ENCODE measurements around the gene CD1D. TPM values are rescaled to one million over a fixed set of nuclear protein-coding genes. Genes with fewer than 3 reads are reported as not detected.

The CD1D gene
- polyA plus RNA-seq (2013, experiment 1 of 2) = 2.0 TPM
- 1.9 TPM for polyA plus RNA-seq (2013, experiment 2 of 2)

DNA sequence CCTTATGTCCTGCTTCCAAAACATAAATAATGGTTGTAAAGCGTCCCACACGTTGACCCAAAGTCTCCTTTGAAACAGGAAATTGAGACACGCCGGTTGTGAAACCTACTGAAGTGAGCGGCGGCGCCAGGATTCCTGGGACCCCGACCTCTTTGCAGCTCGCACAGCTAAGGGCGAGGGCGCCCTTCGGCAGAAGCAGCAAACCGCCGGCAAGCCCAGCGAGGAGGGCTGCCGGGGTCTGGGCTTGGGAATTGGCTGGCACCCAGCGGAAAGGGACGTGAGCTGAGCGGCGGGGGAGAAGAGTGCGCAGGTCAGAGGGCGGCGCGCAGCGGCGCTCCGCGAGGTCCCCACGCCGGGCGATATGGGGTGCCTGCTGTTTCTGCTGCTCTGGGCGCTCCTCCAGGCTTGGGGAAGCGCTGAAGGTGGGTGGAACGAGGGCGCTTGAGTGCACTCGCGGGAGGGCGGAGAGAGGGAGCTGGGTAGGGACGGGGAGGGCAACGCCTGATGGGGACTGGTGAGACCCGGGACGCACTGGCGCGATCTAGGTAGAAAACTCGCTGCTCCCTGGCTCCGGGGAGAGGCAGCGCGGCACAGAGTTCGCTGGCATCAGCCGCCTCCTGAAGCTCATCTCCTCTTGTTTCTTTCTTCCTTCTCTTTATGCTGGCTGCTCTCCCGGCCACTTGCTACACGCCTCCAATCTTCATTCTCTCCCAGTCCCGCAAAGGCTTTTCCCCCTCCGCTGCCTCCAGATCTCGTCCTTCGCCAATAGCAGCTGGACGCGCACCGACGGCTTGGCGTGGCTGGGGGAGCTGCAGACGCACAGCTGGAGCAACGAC lies at the start of gene CD1D:
TSS of gene CD1D (plus strand) at position 155 of the 836 bp plus-strand sequence. CDS start at position 362, 207 bp downstream.
- H3K4me1 ChIP-seq (ENCODE audit: control insufficient read depth, insufficient read depth, low read length, poor library complexity, severe bottlenecking) = no peaks in the 10 kb centered on the region
- no peaks in the 10 kb centered on the region for H3K9me3 ChIP-seq (ENCODE audit: control insufficient read depth, low read length)
- WGBS, 2 experiments (ENCODE audit: insufficient coverage in 2 of 2) = 2 to 3% methylated on average over 44 to 55 of the region's 63 CpGs
- no peak within 1 kb of the TSS for H3K27ac ChIP-seq (ENCODE audit: low read depth, low read length, severe bottlenecking)
- no peaks in the 10 kb centered on the region for H3K36me3 ChIP-seq (ENCODE audit: control insufficient read depth, insufficient read depth, low read length)
- H3K4me3 ChIP-seq (ENCODE audit: extremely low read depth, insufficient read depth, low read length, poor library complexity, severe bottlenecking) = peak within 1 kb of the TSS; percentile 56

DNA sequence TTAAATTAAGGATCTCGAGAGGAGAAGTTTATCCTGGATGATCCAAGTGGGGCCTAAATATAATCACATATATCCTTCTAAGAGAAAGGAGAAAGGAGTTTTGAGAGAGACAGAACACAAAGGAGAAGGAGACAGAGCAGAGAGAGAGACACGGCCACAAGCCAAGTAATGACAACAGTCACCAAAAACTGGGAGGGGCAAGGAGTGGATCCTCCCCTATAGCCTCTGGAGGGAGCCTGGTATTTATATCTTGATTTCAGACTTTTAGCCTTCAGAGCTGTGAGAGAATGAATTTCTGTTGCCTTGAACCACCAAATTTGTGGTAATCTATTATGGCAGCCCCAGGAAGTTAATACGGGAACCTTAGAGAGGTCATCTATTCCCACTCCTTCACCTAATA lies 49.5 kb upstream of the CD1D start:
- H3K4me1 ChIP-seq (ENCODE audit: control insufficient read depth, insufficient read depth, low read length, poor library complexity, severe bottlenecking) = no peaks in the 10 kb centered on the region
- WGBS, 2 experiments (ENCODE audit: insufficient coverage in 2 of 2) = 94 to 100% methylated on average over 1 to 2 of the region's 3 CpGs
- no peaks in the 10 kb centered on the region for H3K9me3 ChIP-seq (ENCODE audit: control insufficient read depth, low read length)
- H3K36me3 ChIP-seq (ENCODE audit: control insufficient read depth, insufficient read depth, low read length) = no peaks in the 10 kb centered on the region
- H3K4me3 ChIP-seq (ENCODE audit: extremely low read depth, insufficient read depth, low read length, poor library complexity, severe bottlenecking) = no peak overlapping the region
- H3K27ac ChIP-seq (ENCODE audit: low read depth, low read length, severe bottlenecking) = no peak overlapping the region

DNA sequence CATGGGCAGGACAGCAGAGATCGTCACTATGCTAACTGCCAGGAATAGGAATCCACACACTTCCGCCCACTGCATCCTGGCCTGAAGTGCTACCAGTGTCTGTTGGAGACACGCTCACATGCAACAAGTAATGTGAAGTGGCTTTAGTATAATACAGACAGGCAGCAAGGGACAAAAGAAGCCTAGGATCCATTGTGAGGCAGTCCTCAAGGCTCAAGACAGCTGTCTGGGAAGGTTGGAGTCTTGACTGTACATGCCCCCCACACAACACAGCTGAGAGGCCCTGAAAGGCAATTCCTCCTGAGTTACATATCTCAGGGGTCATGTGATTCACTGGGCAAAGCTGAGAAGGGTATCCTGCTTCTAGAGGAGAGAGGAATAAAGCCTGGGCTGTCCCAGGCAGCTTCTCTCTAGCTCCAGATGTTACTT lies 39.9 kb upstream of the CD1D start:
- WGBS, 2 experiments (ENCODE audit: insufficient coverage in 2 of 2) = 93% methylated on average over 2 of the region's 3 CpGs; no CpG with 5 or more reads in 1 of the 2 experiments
- no peaks in the 10 kb centered on the region for H3K36me3 ChIP-seq (ENCODE audit: control insufficient read depth, insufficient read depth, low read length)
- H3K4me3 ChIP-seq (ENCODE audit: extremely low read depth, insufficient read depth, low read length, poor library complexity, severe bottlenecking) = no peak overlapping the region
- no peaks in the 10 kb centered on the region for H3K9me3 ChIP-seq (ENCODE audit: control insufficient read depth, low read length)
- H3K27ac ChIP-seq (ENCODE audit: low read depth, low read length, severe bottlenecking) = no peak overlapping the region
- H3K4me1 ChIP-seq (ENCODE audit: control insufficient read depth, insufficient read depth, low read length, poor library complexity, severe bottlenecking) = peaks cover 4% of the 10 kb centered on the region

DNA sequence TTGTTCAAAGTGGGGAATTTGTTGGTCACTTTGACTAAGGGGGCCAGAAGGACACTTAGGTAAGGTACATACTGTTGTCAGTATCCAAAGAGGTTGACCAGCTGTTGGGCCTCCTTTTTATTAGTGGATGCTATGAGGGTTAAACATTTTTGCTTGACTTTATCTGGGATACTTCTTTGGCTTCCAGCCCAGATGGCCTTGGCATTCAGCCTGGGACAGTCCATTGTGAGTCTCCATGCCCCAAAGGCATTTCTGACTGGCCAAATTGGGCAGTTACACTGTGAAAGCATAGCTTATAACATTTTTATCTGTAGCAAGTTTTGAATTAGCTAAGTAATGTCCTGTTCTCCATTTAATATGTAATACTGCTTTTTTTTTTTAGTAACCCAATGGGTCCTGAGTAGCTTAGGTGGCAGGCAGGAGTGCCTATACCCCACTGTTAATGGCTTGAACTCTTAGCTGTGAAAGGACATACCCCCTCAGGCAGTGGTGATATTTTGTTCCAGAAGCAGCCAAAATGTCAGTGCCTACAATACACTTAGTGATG lies 35.4 kb upstream of the CD1D start:
- no peak overlapping the region for H3K4me3 ChIP-seq (ENCODE audit: extremely low read depth, insufficient read depth, low read length, poor library complexity, severe bottlenecking)
- peaks cover 13% of the 10 kb centered on the region for H3K4me1 ChIP-seq (ENCODE audit: control insufficient read depth, insufficient read depth, low read length, poor library complexity, severe bottlenecking)
- no peak overlapping the region for H3K27ac ChIP-seq (ENCODE audit: low read depth, low read length, severe bottlenecking)
- no peaks in the 10 kb centered on the region for H3K9me3 ChIP-seq (ENCODE audit: control insufficient read depth, low read length)
- H3K36me3 ChIP-seq (ENCODE audit: control insufficient read depth, insufficient read depth, low read length) = no peaks in the 10 kb centered on the region

GRCh38 chr1:158146165-158146564 lies 34.5 kb upstream of the CD1D start:
- no peak overlapping the region for H3K4me3 ChIP-seq (ENCODE audit: extremely low read depth, insufficient read depth, low read length, poor library complexity, severe bottlenecking)
- no peaks in the 10 kb centered on the region for H3K9me3 ChIP-seq (ENCODE audit: control insufficient read depth, low read length)
- no peaks in the 10 kb centered on the region for H3K36me3 ChIP-seq (ENCODE audit: control insufficient read depth, insufficient read depth, low read length)
- 80% methylated on average over 2 to 4 of the region's 6 CpGs for WGBS, 2 experiments (ENCODE audit: insufficient coverage in 2 of 2)
- no peak overlapping the region for H3K27ac ChIP-seq (ENCODE audit: low read depth, low read length, severe bottlenecking)
- H3K4me1 ChIP-seq (ENCODE audit: control insufficient read depth, insufficient read depth, low read length, poor library complexity, severe bottlenecking) = peaks cover 13% of the 10 kb centered on the region

GRCh38 chr1:158146739-158147138 lies 34.0 kb upstream of the CD1D start:
- Histone ChIP-seq H3K36me3 (ENCODE audit: control insufficient read depth, insufficient read depth, low read length) (no peaks in the 10 kb centered on the region), H3K4me1 (ENCODE audit: control insufficient read depth, insufficient read depth, low read length, poor library complexity, severe bottlenecking) (peaks cover 13% of the 10 kb centered on the region), H3K9me3 (ENCODE audit: control insufficient read depth, low read length) (no peaks in the 10 kb centered on the region), H3K27ac (ENCODE audit: low read depth, low read length, severe bottlenecking) (peak overlapping the region; percentile 48), H3K4me3 (ENCODE audit: extremely low read depth, insufficient read depth, low read length, poor library complexity, severe bottlenecking) (no peak overlapping the region)
- WGBS, 2 experiments (ENCODE audit: insufficient coverage in 2 of 2) = 100% methylated on average over 1 of the region's 2 CpGs

- H3K4me1 ChIP-seq (ENCODE audit: control insufficient read depth, insufficient read depth, low read length, poor library complexity, severe bottlenecking) = peaks cover 13% of the 10 kb centered on the region
- no peak overlapping the region for H3K27ac ChIP-seq (ENCODE audit: low read depth, low read length, severe bottlenecking)
- H3K9me3 ChIP-seq (ENCODE audit: control insufficient read depth, low read length) = no peaks in the 10 kb centered on the region
- 82 to 85% methylated on average over 1 to 2 of the region's 2 CpGs for WGBS, 2 experiments (ENCODE audit: insufficient coverage in 2 of 2)
- H3K4me3 ChIP-seq (ENCODE audit: extremely low read depth, insufficient read depth, low read length, poor library complexity, severe bottlenecking) = no peak overlapping the region
- no peaks in the 10 kb centered on the region for H3K36me3 ChIP-seq (ENCODE audit: control insufficient read depth, insufficient read depth, low read length)
Observed at GRCh38 chr1:158147401-158147800, 33.3 kb upstream of the CD1D start.

DNA sequence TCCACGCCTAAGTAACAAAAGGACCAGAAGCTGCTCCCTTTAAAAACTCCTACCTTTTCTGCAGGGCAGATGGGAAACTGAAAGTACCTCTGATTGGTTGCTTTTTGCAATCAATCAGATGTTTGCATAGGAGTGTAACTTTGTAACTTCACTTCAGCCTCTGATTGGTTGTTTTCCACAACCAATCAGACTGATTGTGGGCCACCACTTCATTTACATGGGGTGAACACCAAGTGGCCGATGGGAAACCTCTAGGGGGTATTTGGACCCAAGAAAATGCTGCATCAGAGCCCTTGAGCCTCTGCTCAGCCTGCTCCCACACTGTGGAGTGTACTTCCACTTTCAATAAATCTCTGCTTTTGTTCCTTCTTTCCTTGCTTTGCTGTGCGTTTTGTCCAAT lies 32.8 kb upstream of the CD1D start:
- Histone ChIP-seq H3K9me3 (ENCODE audit: control insufficient read depth, low read length) (no peaks in the 10 kb centered on the region), H3K27ac (ENCODE audit: low read depth, low read length, severe bottlenecking) (no peak overlapping the region), H3K4me3 (ENCODE audit: extremely low read depth, insufficient read depth, low read length, poor library complexity, severe bottlenecking) (no peak overlapping the region), H3K36me3 (ENCODE audit: control insufficient read depth, insufficient read depth, low read length) (no peaks in the 10 kb centered on the region), H3K4me1 (ENCODE audit: control insufficient read depth, insufficient read depth, low read length, poor library complexity, severe bottlenecking) (peaks cover 13% of the 10 kb centered on the region)
- 86 to 100% methylated on average over 1 to 2 of the region's 3 CpGs for WGBS, 2 experiments (ENCODE audit: insufficient coverage in 2 of 2)

GRCh38 chr1:158148468-158148867 lies 32.2 kb upstream of the CD1D start:
- H3K27ac ChIP-seq (ENCODE audit: low read depth, low read length, severe bottlenecking) = no peak overlapping the region
- H3K4me3 ChIP-seq (ENCODE audit: extremely low read depth, insufficient read depth, low read length, poor library complexity, severe bottlenecking) = no peak overlapping the region
- WGBS, 2 experiments (ENCODE audit: insufficient coverage in 2 of 2) = 100% methylated on average over 1 of the region's 1 CpG; no CpG with 5 or more reads in 1 of the 2 experiments

DNA sequence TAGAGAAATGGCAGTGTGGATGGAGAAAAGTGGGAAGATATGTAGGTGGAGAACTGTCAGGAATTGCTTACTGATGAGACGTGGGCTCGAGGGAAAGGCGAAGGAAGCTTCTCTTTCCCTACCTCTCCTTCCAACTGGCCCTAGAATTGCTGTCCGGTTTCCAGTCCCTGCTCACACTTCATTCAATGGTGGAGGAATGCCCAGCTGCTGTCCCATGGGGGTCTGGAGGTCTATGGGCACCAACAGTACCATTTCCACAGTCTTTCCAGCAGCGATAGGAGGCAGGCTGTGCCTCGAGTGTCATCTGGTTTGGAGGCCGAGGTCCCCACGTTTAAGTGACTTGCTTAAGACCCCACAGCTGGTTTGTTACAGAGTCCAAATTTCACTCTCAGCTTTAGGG lies 31.5 kb upstream of the CD1D start:
- H3K9me3 ChIP-seq (ENCODE audit: control insufficient read depth, low read length) = no peaks in the 10 kb centered on the region
- H3K27ac ChIP-seq (ENCODE audit: low read depth, low read length, severe bottlenecking) = no peak overlapping the region
- no peaks in the 10 kb centered on the region for H3K36me3 ChIP-seq (ENCODE audit: control insufficient read depth, insufficient read depth, low read length)
- peaks cover 20% of the 10 kb centered on the region for H3K4me1 ChIP-seq (ENCODE audit: control insufficient read depth, insufficient read depth, low read length, poor library complexity, severe bottlenecking)
- H3K4me3 ChIP-seq (ENCODE audit: extremely low read depth, insufficient read depth, low read length, poor library complexity, severe bottlenecking) = no peak overlapping the region
- WGBS, 2 experiments (ENCODE audit: insufficient coverage in 2 of 2) = 69 to 78% methylated on average over 4 to 6 of the region's 8 CpGs

More at GRCh38 chr1:158148468-158148867, 32.2 kb upstream of the CD1D start:
- Histone ChIP-seq H3K4me1 (ENCODE audit: control insufficient read depth, insufficient read depth, low read length, poor library complexity, severe bottlenecking) (peaks cover 17% of the 10 kb centered on the region), H3K9me3 (ENCODE audit: control insufficient read depth, low read length) (no peaks in the 10 kb centered on the region), H3K36me3 (ENCODE audit: control insufficient read depth, insufficient read depth, low read length) (no peaks in the 10 kb centered on the region)
